Caco-2 (cell line): ENCODE measurements around the gene RALBP1. TPM values are rescaled to one million over a fixed set of nuclear protein-coding genes. Genes with fewer than 3 reads are reported as not detected.

Experiments
- BruUV-seq: library from RNA; stranded (reverse); fragments of 400-500 nt; replicated peaks from 2 replicates; lab custom pipeline; 2021; lab: Mats Ljungman, UMichigan
- CTCF ChIA-PET: fragments of 300-600 bp; sonication (Branson Sonifier 250); formaldehyde crosslinking; loops from one replicate; lab custom pipeline; 2022; ENCODE audit warnings: antibody characterized with exemption; lab: Charles Lee
- POLR2A ChIA-PET: fragments of 300-600 bp; sonication (Branson Sonifier 250); formaldehyde crosslinking; loops from one replicate; lab custom pipeline; 2022; ENCODE audit warnings: antibody characterized with exemption; lab: Charles Lee
- DNase-seq, 2 experiments: peaks; one replicate each; pipeline versions ENCODE4 v3.0.0 to v3.0.0-alpha.2; 2020 to 2022
- H3K27me3 ChIP-seq: replicated peaks from 2 replicates; pipeline ENCODE4 v1.6.0; 2011; ENCODE audit warnings: low read length; ENCODE audit not compliant: control insufficient read depth, insufficient read depth
- H3K36me3 ChIP-seq: 2 replicates; pipeline ENCODE4 v1.5.1; 2011; ENCODE audit warnings: low read length; ENCODE audit not compliant: control insufficient read depth, insufficient read depth
- H3K4me1 ChIP-seq: fragments of 250-450 bp; sonication (Bioruptor Pico); 2 replicates; pipeline ENCODE4 v1.5.1; 2020; ENCODE audit warnings: mild to moderate bottlenecking
- H3K4me3 ChIP-seq: 2 replicates; pipeline ENCODE4 v1.5.1; 2011; ENCODE audit warnings: low read depth, mild to moderate bottlenecking, control low read depth, low read length
- H3K9me3 ChIP-seq: fragments of 250-450 bp; sonication (Bioruptor Pico); 2 replicates; pipeline ENCODE4 v1.5.1; 2020; ENCODE audit warnings: mild to moderate bottlenecking, moderate library complexity
- H3K27ac Mint-ChIP-seq: one replicate; pipeline ENCODE4 v1.8.0; 2022; ENCODE audit warnings: mixed read lengths; ENCODE audit not compliant: unreplicated experiment
- H3K27me3 Mint-ChIP-seq: one replicate; pipeline ENCODE4 v1.8.0; 2022; ENCODE audit warnings: mixed read lengths; ENCODE audit not compliant: insufficient read depth, unreplicated experiment
- H3K36me3 Mint-ChIP-seq: one replicate; pipeline ENCODE4 v1.8.0; 2022; ENCODE audit warnings: mild to moderate bottlenecking, mixed read lengths; ENCODE audit not compliant: insufficient read depth, unreplicated experiment
- H3K4me1 Mint-ChIP-seq: one replicate; pipeline ENCODE4 v1.8.0; 2022; ENCODE audit warnings: low read depth, mixed read lengths; ENCODE audit not compliant: unreplicated experiment
- H3K4me3 Mint-ChIP-seq: one replicate; pipeline ENCODE4 v1.8.0; 2022; ENCODE audit warnings: mild to moderate bottlenecking, moderate library complexity, mixed read lengths; ENCODE audit not compliant: unreplicated experiment
- H3K9me3 Mint-ChIP-seq: one replicate; pipeline ENCODE4 v1.8.0; 2022; ENCODE audit warnings: mixed read lengths; ENCODE audit not compliant: unreplicated experiment
- intact Hi-C: fragments of 100-400 bp; cut with micrococcal nuclease; formaldehyde crosslinking; loops from one replicate; pipeline ENCODE4 v1.10.0; 2022; ENCODE audit not compliant: unreplicated experiment
- total RNA-seq: library from RNA; stranded (reverse); gene quantifications from 2 replicates; pipeline ENCODE4 v1.2.3, GENCODE V29; 2022
- TF ChIP-seq, protein P1 (sequence below), 2 experiments: fragments of 200-600 bp in 1 of 2; IDR thresholded peaks; 1 replicate in 1 of 2; 2 replicates in 1 of 2; pipeline versions ENCODE4 v1.5.1 to v1.8.0; 2011 to 2022; ENCODE audit warnings: antibody characterized with exemption in 1 of 2, control low read depth in 1 of 2, inconsistent platforms in 1 of 2, low read depth in 1 of 2, low read length in 1 of 2, mild to moderate bottlenecking in 1 of 2, moderate library complexity in 1 of 2; ENCODE audit not compliant: insufficient read depth in 1 of 2, severe bottlenecking in 1 of 2, unreplicated experiment in 1 of 2

Gene RALBP1
- total RNA-seq, 1 experiment from 2014 or later, result 66.3 TPM

GRCh38 chr18:9561759-9562158 lies 86.4 kb downstream of the RALBP1 start:
- ChIA-PET CTCF (no interaction called here), POLR2A (no interaction called here)
- Mint-ChIP-seq H3K36me3 (peaks cover 42% of the 10 kb centered on the region), H3K4me3 (no peak overlapping the region), H3K27me3 (no peaks in the 10 kb centered on the region), H3K9me3 (no peaks in the 10 kb centered on the region), H3K4me1 (no peaks in the 10 kb centered on the region), H3K27ac (no peak overlapping the region)
- Histone ChIP-seq H3K27me3 (no peaks in the 10 kb centered on the region), H3K4me1 (no peaks in the 10 kb centered on the region), H3K4me3 (no peak overlapping the region), H3K36me3 (peaks cover 2% of the 10 kb centered on the region; the same call in 1 of the 2 replicates), H3K9me3 (no peaks in the 10 kb centered on the region)
- no peak for DNase-seq
- TF ChIP-seq, protein P1, sequence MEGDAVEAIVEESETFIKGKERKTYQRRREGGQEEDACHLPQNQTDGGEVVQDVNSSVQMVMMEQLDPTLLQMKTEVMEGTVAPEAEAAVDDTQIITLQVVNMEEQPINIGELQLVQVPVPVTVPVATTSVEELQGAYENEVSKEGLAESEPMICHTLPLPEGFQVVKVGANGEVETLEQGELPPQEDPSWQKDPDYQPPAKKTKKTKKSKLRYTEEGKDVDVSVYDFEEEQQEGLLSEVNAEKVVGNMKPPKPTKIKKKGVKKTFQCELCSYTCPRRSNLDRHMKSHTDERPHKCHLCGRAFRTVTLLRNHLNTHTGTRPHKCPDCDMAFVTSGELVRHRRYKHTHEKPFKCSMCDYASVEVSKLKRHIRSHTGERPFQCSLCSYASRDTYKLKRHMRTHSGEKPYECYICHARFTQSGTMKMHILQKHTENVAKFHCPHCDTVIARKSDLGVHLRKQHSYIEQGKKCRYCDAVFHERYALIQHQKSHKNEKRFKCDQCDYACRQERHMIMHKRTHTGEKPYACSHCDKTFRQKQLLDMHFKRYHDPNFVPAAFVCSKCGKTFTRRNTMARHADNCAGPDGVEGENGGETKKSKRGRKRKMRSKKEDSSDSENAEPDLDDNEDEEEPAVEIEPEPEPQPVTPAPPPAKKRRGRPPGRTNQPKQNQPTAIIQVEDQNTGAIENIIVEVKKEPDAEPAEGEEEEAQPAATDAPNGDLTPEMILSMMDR (IDR thresholded peaks at IDR 0.05; ENCODE audit: insufficient read depth in 1 of 2, low read depth in 1 of 2, low read length in 1 of 2, severe bottlenecking in 1 of 2, unreplicated experiment in 1 of 2), result no peak
- no TSS peak for BruUV-seq
- intact Hi-C loops, result no loop called here

DNA sequence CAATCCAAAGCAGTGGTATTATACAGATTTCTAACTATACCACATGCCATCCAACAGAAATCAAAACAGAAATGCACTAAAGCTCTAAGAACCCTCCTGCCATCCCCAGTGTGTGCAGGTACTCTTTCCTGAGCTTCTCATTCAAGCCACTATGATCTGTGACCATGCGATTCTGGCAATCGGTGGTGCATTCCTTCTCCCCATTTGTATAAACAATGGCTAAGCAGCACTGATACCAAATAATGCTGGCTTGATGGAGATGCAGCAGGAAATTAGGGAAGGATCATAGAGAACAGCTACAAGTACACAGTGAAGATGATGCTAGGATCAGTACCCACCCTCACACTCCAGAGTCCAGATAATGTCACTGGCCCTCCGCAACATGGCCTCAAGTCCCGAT lies 87.3 kb downstream of the RALBP1 start:
- ChIA-PET CTCF (no interaction called here), POLR2A (no interaction called here)
- DNase-seq, result no peak
- BruUV-seq, result no TSS peak
- H3K27me3 ChIP-seq, result no peaks in the 10 kb centered on the region
- Mint-ChIP-seq H3K4me3 (no peak overlapping the region), H3K27ac (no peak overlapping the region), H3K27me3 (no peaks in the 10 kb centered on the region), H3K36me3 (peaks cover 39% of the 10 kb centered on the region), H3K9me3 (no peaks in the 10 kb centered on the region), H3K4me1 (no peaks in the 10 kb centered on the region)
- H3K4me1 ChIP-seq, result no peaks in the 10 kb centered on the region
- no peak overlapping the region for H3K4me3 ChIP-seq
- H3K36me3 ChIP-seq, result peaks cover 2% of the 10 kb centered on the region; the same call in 1 of the 2 replicates
- intact Hi-C loops, result no loop called here
- H3K9me3 ChIP-seq, result no peaks in the 10 kb centered on the region
- TF ChIP-seq, protein P1 (IDR thresholded peaks at IDR 0.05; ENCODE audit: insufficient read depth in 1 of 2, low read depth in 1 of 2, low read length in 1 of 2, severe bottlenecking in 1 of 2, unreplicated experiment in 1 of 2), result no peak

DNA sequence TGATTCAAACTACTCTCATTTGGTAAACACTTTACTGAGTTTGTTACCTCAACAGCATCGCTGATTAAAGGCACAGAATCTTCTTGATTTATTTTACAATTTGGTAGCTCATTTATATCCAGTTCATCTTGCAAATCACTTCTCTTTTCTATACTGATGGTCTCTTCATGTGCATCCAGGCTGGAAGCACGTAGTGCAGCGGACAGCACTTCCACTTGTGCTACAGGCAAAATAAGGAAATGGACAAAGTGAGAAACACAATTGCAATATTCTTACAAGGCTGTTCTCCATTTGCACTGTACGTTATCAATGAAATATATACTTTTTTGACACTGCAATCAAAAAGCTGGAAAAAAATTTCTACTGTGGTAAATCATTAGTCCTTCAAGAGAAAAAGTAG lies 88.0 kb downstream of the RALBP1 start:
- Mint-ChIP-seq H3K36me3 (peaks cover 31% of the 10 kb centered on the region), H3K27me3 (no peaks in the 10 kb centered on the region), H3K9me3 (no peaks in the 10 kb centered on the region), H3K4me3 (no peak overlapping the region), H3K27ac (no peak overlapping the region), H3K4me1 (no peaks in the 10 kb centered on the region)
- TF ChIP-seq, protein P1 (IDR thresholded peaks at IDR 0.05; ENCODE audit: insufficient read depth in 1 of 2, low read depth in 1 of 2, low read length in 1 of 2, severe bottlenecking in 1 of 2, unreplicated experiment in 1 of 2), result no peak
- Histone ChIP-seq H3K9me3 (no peaks in the 10 kb centered on the region), H3K4me1 (no peaks in the 10 kb centered on the region), H3K4me3 (no peak overlapping the region), H3K36me3 (peaks cover 2% of the 10 kb centered on the region; the same call in 1 of the 2 replicates), H3K27me3 (no peaks in the 10 kb centered on the region)
- CTCF ChIA-PET, result interaction anchor here (0.5 kb wide), 1 partner anchor 45 kb away, joined by 3 read pairs; no protein-coding TSS in a partner anchor
- POLR2A ChIA-PET, result no interaction called here
- intact Hi-C loops, result no loop called here
- no TSS peak for BruUV-seq
- no peak for DNase-seq
